ENCODE measurements around the gene MOCOS.
"Not testable (repeated sequence)": the region's sequence is repeated elsewhere in the genome, so short reads cannot be mapped to it uniquely, and the experiment has no call there.

MOCOS gene

GRCh38 chr18:36212301-36213171, 25.2 kb downstream of the MOCOS start:
- Histone ChIP-seq H3K4me3 (ENCODE audit: low read depth in 1 of 5, low read length in 5 of 5) (peak overlapping the region in 1 of 5 donors; percentile 9), H3K27me3 (ENCODE audit: control insufficient read depth in 5 of 5, insufficient read depth in 4 of 5, low read length in 5 of 5) (no peaks in the 10 kb centered on the region), H3K9ac (ENCODE audit: low read length in 5 of 5) (no peak overlapping the region), H3K36me3 (ENCODE audit: control insufficient read depth in 5 of 5, insufficient read depth in 5 of 5, low read length in 5 of 5) (peaks cover 0 to 3% (median 0%) of the 10 kb centered on the region in 5 donors), H3K4me1 (ENCODE audit: control insufficient read depth in 5 of 5, insufficient read depth in 5 of 5, low read length in 5 of 5) (peaks cover 0 to 9% (median 6%) of the 10 kb centered on the region in 5 donors), H3K27ac (ENCODE audit: low read depth, low read length) (no peak overlapping the region), H3K9me3 (ENCODE audit: control insufficient read depth in 5 of 5, low read length in 5 of 5) (peaks cover 0 to 4% (median 0%) of the 10 kb centered on the region in 5 donors)

DNA sequence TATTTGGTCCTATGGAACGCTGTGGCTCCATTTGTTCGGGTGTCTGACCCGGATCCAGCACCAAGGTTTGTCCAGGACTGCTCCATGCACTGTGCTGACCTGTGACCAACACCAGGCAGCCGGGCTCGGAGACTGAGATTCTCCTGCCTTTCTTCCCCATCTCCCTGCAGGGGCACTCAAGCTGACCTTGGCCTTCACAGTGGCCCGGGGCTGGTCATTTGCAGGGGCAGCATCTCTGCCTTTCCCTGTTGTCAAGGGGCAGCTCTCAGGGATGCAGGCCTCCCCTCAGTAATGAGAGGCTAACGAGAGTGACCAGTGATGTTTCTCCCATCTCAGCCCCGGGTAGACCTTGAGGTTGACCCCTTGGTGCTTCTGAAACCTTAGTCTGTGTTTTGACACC, 27.5 kb downstream of the MOCOS start:
- H3K27me3 ChIP-seq (ENCODE audit: control insufficient read depth in 5 of 5, insufficient read depth in 4 of 5, low read length in 5 of 5): no peaks in the 10 kb centered on the region
- no peak overlapping the region for H3K9ac ChIP-seq (ENCODE audit: low read length in 5 of 5)
- no peak overlapping the region for H3K27ac ChIP-seq (ENCODE audit: low read depth, low read length)
- H3K4me1 ChIP-seq (ENCODE audit: control insufficient read depth in 5 of 5, insufficient read depth in 5 of 5, low read length in 5 of 5): peaks cover 0 to 9% (median 6%) of the 10 kb centered on the region in 5 donors
- H3K36me3 ChIP-seq (ENCODE audit: control insufficient read depth in 5 of 5, insufficient read depth in 5 of 5, low read length in 5 of 5): peaks cover 0 to 3% (median 0%) of the 10 kb centered on the region in 5 donors
- no peaks in the 10 kb centered on the region for H3K9me3 ChIP-seq (ENCODE audit: control insufficient read depth in 5 of 5, low read length in 5 of 5)
- no peak overlapping the region for H3K4me3 ChIP-seq (ENCODE audit: low read depth in 1 of 5, low read length in 5 of 5)

DNA sequence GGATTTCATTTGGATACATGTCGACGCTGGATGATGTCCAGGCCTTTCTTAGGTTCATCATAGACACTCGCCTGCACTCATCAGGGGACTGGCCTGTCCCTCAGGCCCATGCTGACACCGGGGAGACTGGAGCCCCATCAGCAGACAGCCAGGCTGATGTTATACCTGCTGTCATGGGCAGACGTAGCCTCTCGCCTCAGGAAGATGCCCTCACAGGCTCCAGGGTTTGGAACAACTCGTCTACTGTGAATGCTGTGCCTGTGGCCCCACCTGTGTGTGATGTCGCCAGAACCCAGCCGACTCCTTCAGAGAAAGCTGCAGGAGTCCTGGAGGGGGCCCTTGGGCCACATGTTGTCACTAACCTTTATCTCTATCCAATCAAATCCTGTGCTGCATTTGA, 28.3 kb downstream of the MOCOS start:
- no peak overlapping the region for H3K27ac ChIP-seq (ENCODE audit: low read depth, low read length)
- peaks cover 0 to 9% (median 6%) of the 10 kb centered on the region in 5 donors for H3K4me1 ChIP-seq (ENCODE audit: control insufficient read depth in 5 of 5, insufficient read depth in 5 of 5, low read length in 5 of 5)
- H3K4me3 ChIP-seq (ENCODE audit: low read depth in 1 of 5, low read length in 5 of 5): no peak overlapping the region
- H3K9ac ChIP-seq (ENCODE audit: low read length in 5 of 5): no peak overlapping the region
- no peaks in the 10 kb centered on the region for H3K9me3 ChIP-seq (ENCODE audit: control insufficient read depth in 5 of 5, low read length in 5 of 5)
- peaks cover 0 to 3% (median 0%) of the 10 kb centered on the region in 5 donors for H3K36me3 ChIP-seq (ENCODE audit: control insufficient read depth in 5 of 5, insufficient read depth in 5 of 5, low read length in 5 of 5)
- no peaks in the 10 kb centered on the region for H3K27me3 ChIP-seq (ENCODE audit: control insufficient read depth in 5 of 5, insufficient read depth in 4 of 5, low read length in 5 of 5)

DNA sequence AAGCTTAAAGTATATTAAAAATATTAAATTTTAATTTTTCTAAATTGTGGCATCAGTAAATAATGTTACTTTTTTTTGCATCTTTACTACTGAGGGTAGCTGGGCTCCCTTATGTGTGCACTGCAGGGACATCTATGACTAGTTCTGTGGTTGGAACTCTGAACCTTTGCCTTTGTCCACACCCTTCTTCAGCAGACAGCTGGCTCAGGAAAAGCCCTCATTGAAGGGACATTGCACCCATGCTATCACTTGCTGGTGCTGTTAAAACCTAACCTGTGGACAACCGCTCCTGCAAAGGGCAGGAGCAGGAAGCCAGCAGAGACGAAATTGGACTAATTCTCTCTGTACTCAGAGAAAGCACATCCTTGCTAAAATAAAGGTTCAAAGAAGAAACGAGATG, 30.1 kb downstream of the MOCOS start:
- Histone ChIP-seq H3K27ac (ENCODE audit: low read depth, low read length) (no peak overlapping the region), H3K4me1 (ENCODE audit: control insufficient read depth in 5 of 5, insufficient read depth in 5 of 5, low read length in 5 of 5) (peaks cover 0 to 8% (median 6%) of the 10 kb centered on the region in 5 donors), H3K9me3 (ENCODE audit: control insufficient read depth in 5 of 5, low read length in 5 of 5) (no peaks in the 10 kb centered on the region), H3K9ac (ENCODE audit: low read length in 5 of 5) (no peak overlapping the region), H3K4me3 (ENCODE audit: low read depth in 1 of 5, low read length in 5 of 5) (no peak overlapping the region), H3K27me3 (ENCODE audit: control insufficient read depth in 5 of 5, insufficient read depth in 4 of 5, low read length in 5 of 5) (no peaks in the 10 kb centered on the region), H3K36me3 (ENCODE audit: control insufficient read depth in 5 of 5, insufficient read depth in 5 of 5, low read length in 5 of 5) (peaks cover 0 to 3% (median 0%) of the 10 kb centered on the region in 5 donors)

GRCh38 chr18:36229188-36229587, 41.9 kb downstream of the MOCOS start:
- H3K9me3 ChIP-seq (ENCODE audit: control insufficient read depth in 5 of 5, low read length in 5 of 5): peaks cover 5 to 36% (median 23%) of the 10 kb centered on the region in 5 donors
- H3K4me3 ChIP-seq (ENCODE audit: low read depth in 1 of 5, low read length in 5 of 5): no peak overlapping the region

DNA sequence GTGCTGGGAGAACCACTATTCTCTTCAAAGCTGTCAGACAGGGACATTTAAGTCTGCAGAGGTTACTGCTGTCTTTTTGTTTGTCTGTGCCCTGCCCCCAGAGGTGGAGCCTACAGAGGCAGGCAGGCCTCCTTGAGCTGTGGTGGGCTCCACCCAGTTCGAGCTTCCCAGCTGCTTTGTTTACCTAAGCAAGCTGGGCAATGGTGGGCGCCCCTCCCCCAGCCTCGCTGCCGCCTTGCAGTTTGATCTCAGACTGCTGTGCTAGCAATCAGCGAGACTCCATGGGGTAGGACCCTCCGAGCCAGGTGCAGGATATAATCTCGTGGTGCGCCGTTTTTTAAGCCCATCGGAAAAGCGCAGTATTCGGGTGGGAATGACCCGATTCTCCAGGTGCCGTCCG, 53.2 kb downstream of the MOCOS start:
- not testable (repeated sequence) for H3K36me3 ChIP-seq (ENCODE audit: control insufficient read depth in 5 of 5, insufficient read depth in 5 of 5, low read length in 5 of 5); H3K9me3 ChIP-seq (ENCODE audit: control insufficient read depth in 5 of 5, low read length in 5 of 5); H3K4me1 ChIP-seq (ENCODE audit: control insufficient read depth in 5 of 5, insufficient read depth in 5 of 5, low read length in 5 of 5); H3K9ac ChIP-seq (ENCODE audit: low read length in 5 of 5); H3K4me3 ChIP-seq (ENCODE audit: low read depth in 1 of 5, low read length in 5 of 5); H3K27ac ChIP-seq (ENCODE audit: low read depth, low read length); H3K27me3 ChIP-seq (ENCODE audit: control insufficient read depth in 5 of 5, insufficient read depth in 4 of 5, low read length in 5 of 5)

More at GRCh38 chr18:36229188-36229587, 41.9 kb downstream of the MOCOS start:
- H3K36me3 ChIP-seq (ENCODE audit: control insufficient read depth in 5 of 5, insufficient read depth in 5 of 5, low read length in 5 of 5): no peaks in the 10 kb centered on the region
- no peaks in the 10 kb centered on the region for H3K27me3 ChIP-seq (ENCODE audit: control insufficient read depth in 5 of 5, insufficient read depth in 4 of 5, low read length in 5 of 5)
- no peak overlapping the region for H3K9ac ChIP-seq (ENCODE audit: low read length in 5 of 5)
- H3K4me1 ChIP-seq (ENCODE audit: control insufficient read depth in 5 of 5, insufficient read depth in 5 of 5, low read length in 5 of 5): no peaks in the 10 kb centered on the region
- no peak overlapping the region for H3K27ac ChIP-seq (ENCODE audit: low read depth, low read length)

- no peak overlapping the region for H3K27ac ChIP-seq (ENCODE audit: low read depth, low read length)
- H3K36me3 ChIP-seq (ENCODE audit: control insufficient read depth in 5 of 5, insufficient read depth in 5 of 5, low read length in 5 of 5): no peaks in the 10 kb centered on the region
- H3K4me1 ChIP-seq (ENCODE audit: control insufficient read depth in 5 of 5, insufficient read depth in 5 of 5, low read length in 5 of 5): no peaks in the 10 kb centered on the region
- no peaks in the 10 kb centered on the region for H3K27me3 ChIP-seq (ENCODE audit: control insufficient read depth in 5 of 5, insufficient read depth in 4 of 5, low read length in 5 of 5)
- no peak overlapping the region for H3K4me3 ChIP-seq (ENCODE audit: low read depth in 1 of 5, low read length in 5 of 5)
- H3K9me3 ChIP-seq (ENCODE audit: control insufficient read depth in 5 of 5, low read length in 5 of 5): no peaks in the 10 kb centered on the region
- H3K9ac ChIP-seq (ENCODE audit: low read length in 5 of 5): no peak overlapping the region
These were observed 54.5 kb downstream of the MOCOS start for GRCh38 chr18:36241831-36242230.

DNA sequence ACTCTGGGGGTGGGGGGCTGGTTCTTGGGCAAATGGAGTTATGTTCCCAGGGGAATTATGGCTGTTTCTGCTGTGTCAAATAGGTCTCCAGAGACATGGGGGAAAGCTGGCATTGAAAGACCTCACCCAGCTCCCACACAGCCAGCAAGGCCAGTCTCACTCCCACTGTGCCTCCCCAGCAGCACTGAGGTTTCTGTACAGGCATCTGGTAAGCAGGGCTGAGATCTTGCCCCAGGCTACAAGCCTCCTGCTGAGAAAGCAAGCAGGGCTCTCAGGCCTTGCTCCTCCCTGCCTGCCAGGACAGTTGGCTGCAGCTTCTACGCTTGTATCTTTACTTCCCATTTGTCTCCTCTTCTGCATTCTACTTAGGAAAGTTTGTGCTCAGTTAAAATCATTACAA, 59.7 kb downstream of the MOCOS start:
- H3K27ac ChIP-seq (ENCODE audit: low read depth, low read length): no peak overlapping the region
- H3K4me3 ChIP-seq (ENCODE audit: low read depth in 1 of 5, low read length in 5 of 5): no peak overlapping the region
- peaks cover 0 to 5% (median 0%) of the 10 kb centered on the region in 5 donors for H3K36me3 ChIP-seq (ENCODE audit: control insufficient read depth in 5 of 5, insufficient read depth in 5 of 5, low read length in 5 of 5)
- H3K9me3 ChIP-seq (ENCODE audit: control insufficient read depth in 5 of 5, low read length in 5 of 5): peaks cover 0 to 3% (median 0%) of the 10 kb centered on the region in 5 donors
- H3K27me3 ChIP-seq (ENCODE audit: control insufficient read depth in 5 of 5, insufficient read depth in 4 of 5, low read length in 5 of 5): no peaks in the 10 kb centered on the region
- no peaks in the 10 kb centered on the region for H3K4me1 ChIP-seq (ENCODE audit: control insufficient read depth in 5 of 5, insufficient read depth in 5 of 5, low read length in 5 of 5)
- no peak overlapping the region for H3K9ac ChIP-seq (ENCODE audit: low read length in 5 of 5)

- H3K4me1 ChIP-seq (ENCODE audit: control insufficient read depth in 5 of 5, insufficient read depth in 5 of 5, low read length in 5 of 5): no peaks in the 10 kb centered on the region
- peaks cover 0 to 3% (median 0%) of the 10 kb centered on the region in 5 donors for H3K9me3 ChIP-seq (ENCODE audit: control insufficient read depth in 5 of 5, low read length in 5 of 5)
- H3K4me3 ChIP-seq (ENCODE audit: low read depth in 1 of 5, low read length in 5 of 5): no peak overlapping the region
- no peak overlapping the region for H3K9ac ChIP-seq (ENCODE audit: low read length in 5 of 5)
- H3K27me3 ChIP-seq (ENCODE audit: control insufficient read depth in 5 of 5, insufficient read depth in 4 of 5, low read length in 5 of 5): no peaks in the 10 kb centered on the region
- no peak overlapping the region for H3K27ac ChIP-seq (ENCODE audit: low read depth, low read length)
- peaks cover 0 to 5% (median 0%) of the 10 kb centered on the region in 5 donors for H3K36me3 ChIP-seq (ENCODE audit: control insufficient read depth in 5 of 5, insufficient read depth in 5 of 5, low read length in 5 of 5)
These were observed 62.1 kb downstream of the MOCOS start for GRCh38 chr18:36249392-36249791.

DNA sequence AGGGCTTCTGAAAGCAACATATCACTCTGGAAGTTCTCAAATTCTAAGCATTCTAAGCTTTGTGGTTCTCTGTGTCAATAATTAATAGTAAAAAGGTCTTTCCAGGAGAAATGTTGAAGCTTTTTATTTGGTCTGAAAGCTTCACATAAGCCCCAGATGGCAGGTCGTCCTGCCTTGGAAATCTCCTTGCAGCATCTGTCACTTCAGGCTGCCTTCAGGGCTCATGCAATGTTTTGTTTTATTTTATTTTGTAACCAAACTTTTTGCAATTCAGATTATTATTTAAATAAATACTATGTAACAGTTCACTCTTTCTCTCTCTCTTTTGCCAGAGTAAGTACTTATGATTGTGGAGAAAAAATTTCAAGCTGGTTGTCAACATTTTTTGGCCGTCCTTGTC, 63.5 kb downstream of the MOCOS start:
- Histone ChIP-seq H3K27ac (ENCODE audit: low read depth, low read length) (no peak overlapping the region), H3K27me3 (ENCODE audit: control insufficient read depth in 5 of 5, insufficient read depth in 4 of 5, low read length in 5 of 5) (no peaks in the 10 kb centered on the region), H3K4me1 (ENCODE audit: control insufficient read depth in 5 of 5, insufficient read depth in 5 of 5, low read length in 5 of 5) (no peaks in the 10 kb centered on the region), H3K36me3 (ENCODE audit: control insufficient read depth in 5 of 5, insufficient read depth in 5 of 5, low read length in 5 of 5) (peaks cover 0 to 5% (median 0%) of the 10 kb centered on the region in 5 donors), H3K9ac (ENCODE audit: low read length in 5 of 5) (no peak overlapping the region), H3K4me3 (ENCODE audit: low read depth in 1 of 5, low read length in 5 of 5) (no peak overlapping the region), H3K9me3 (ENCODE audit: control insufficient read depth in 5 of 5, low read length in 5 of 5) (peaks cover 0 to 3% (median 0%) of the 10 kb centered on the region in 5 donors)

All from subcutaneous abdominal adipose tissue (tissue), 5 donors.